RWPE1 (cell line): ENCODE results near the gene COL15A1.

ENCODE experiments used
- CTCF ChIA-PET: fragments of 350-600 bp; sonication (Branson Sonifier 250); formaldehyde crosslinking; extraction: SDS; loops from one replicate; lab custom pipeline; 2021; lab: Yijun Ruan, JAX
- POLR2A ChIA-PET: fragments of 400-600 bp; formaldehyde crosslinking; extraction: SDS; loops from one replicate; lab custom pipeline; 2020; ENCODE audit warnings: antibody characterized with exemption; ENCODE audit not compliant: low non-redundant PET; lab: Yijun Ruan, JAX
- DNase-seq: peaks from one replicate; pipeline ENCODE4 v3.0.0; 2012; ENCODE audit warnings: low spot score
- H3K27ac ChIP-seq: fragments of 450-650 bp; 2 replicates; pipeline ENCODE4 v1.5.1; 2017
- CTCF ChIP-seq: fragments of 450-650 bp; conservative IDR thresholded peaks from 2 replicates; pipeline ENCODE4 v1.5.1; 2017; ENCODE audit warnings: low read depth, mild to moderate bottlenecking

COL15A1 gene

GRCh38 chr9:98949565-98949964 is 5.9 kb downstream of the COL15A1 start:
- DNase-seq: no peak
- H3K27ac ChIP-seq: no peak overlapping the region
- TF ChIP-seq CTCF: no peak
- CTCF ChIA-PET: no interaction called here
- POLR2A ChIA-PET: no interaction called here

- ChIA-PET POLR2A (no interaction called here), CTCF (no interaction called here)
- no peak for TF ChIP-seq CTCF
- DNase-seq: no peak
- H3K27ac ChIP-seq: no peak overlapping the region
Measured at GRCh38 chr9:98950262-98950661, 6.6 kb downstream of the COL15A1 start.

DNA sequence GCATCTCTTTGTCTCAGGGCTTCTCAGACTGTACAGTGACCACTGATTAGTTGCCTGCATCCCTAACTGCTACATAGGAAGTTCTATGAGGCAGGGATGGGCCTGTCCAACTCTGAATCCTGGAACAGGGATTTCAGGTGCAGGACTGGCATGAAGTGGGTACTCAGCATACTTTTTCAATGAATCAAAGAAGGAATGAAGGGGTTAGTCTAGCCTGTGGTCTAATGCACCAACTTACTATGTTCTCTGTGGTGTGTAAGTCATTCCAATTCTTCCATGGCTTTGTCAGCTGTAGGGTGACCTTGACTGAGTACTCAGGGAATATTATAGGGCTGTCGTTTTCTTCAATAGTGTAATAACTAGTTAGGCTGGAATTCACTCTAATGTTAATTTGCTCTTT is 8.3 kb downstream of the COL15A1 start:
- no peak for DNase-seq
- ChIA-PET POLR2A (no interaction called here), CTCF (no interaction called here)
- no peak overlapping the region for H3K27ac ChIP-seq
- no peak for TF ChIP-seq CTCF

- DNase-seq: no peak
- CTCF ChIA-PET: interaction anchor here (0.6 kb wide), 1 partner anchor 151 kb away, joined by 3 read pairs; the partner anchor contains the start of gene TGFBR1
- POLR2A ChIA-PET: no interaction called here
- H3K27ac ChIP-seq: no peak overlapping the region
- TF ChIP-seq CTCF: no peak
Measured at GRCh38 chr9:98953581-98954243, 10.0 kb downstream of the COL15A1 start.

DNA sequence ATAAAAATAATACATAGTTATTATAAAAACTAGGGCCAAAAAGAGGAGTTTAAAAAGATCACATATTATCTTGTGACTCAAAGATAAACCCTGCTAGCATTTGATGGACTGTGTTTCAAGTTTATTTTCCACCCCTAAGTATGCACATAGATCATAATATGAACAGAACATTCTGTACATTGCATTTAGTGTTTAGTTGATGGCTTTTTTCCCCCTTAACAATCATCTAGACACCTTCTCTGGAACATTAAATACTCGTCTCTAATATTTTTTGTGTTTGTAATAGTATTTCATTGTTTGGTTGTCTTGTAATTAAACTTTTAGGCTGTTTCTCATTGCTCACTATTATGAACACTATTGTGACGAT is 10.5 kb downstream of the COL15A1 start:
- ChIA-PET CTCF (no interaction called here), POLR2A (no interaction called here)
- no peak for TF ChIP-seq CTCF
- H3K27ac ChIP-seq: no peak overlapping the region
- no peak for DNase-seq

- H3K27ac ChIP-seq: no peak overlapping the region
- CTCF ChIA-PET: interaction anchor here (0.7 to 0.8 kb wide), 2 partner anchors 10 to 11 kb away, joined by 3 read pairs; no protein-coding TSS in a partner anchor
- no peak for TF ChIP-seq CTCF
- POLR2A ChIA-PET: no interaction called here
- DNase-seq: no peak
Measured at GRCh38 chr9:98955259-98955658, 11.6 kb downstream of the COL15A1 start.
